BLaER1 treated with 17β-estradiol and CSF1 and Interleukin-3, amounts not matched to agents 10 nM and 100 nM (cell line): Measurements from ENCODE around the gene RAB6B.
A peak's percentile ranks its signal among the peaks of the same experiment; 100 is the strongest.

Experiments
- H3K27ac ChIP-seq, 11 experiments: shearing (Covaris generic); formaldehyde crosslinking; 2 replicates each; pipeline ENCODE4 v1.8.1; 2022
- H3K27me3 ChIP-seq, 11 experiments: shearing (Covaris generic); formaldehyde crosslinking; 2 replicates each; pipeline ENCODE4 v1.8.1; 2022
- H3K36me3 ChIP-seq, 11 experiments: shearing (Covaris generic); formaldehyde crosslinking; 2 replicates each; pipeline ENCODE4 v1.8.1; 2022
- H3K4me1 ChIP-seq, 10 experiments: shearing (Covaris generic); formaldehyde crosslinking; 2 replicates each; pipeline ENCODE4 v1.8.1; 2022
- H3K4me2 ChIP-seq, 11 experiments: shearing (Covaris generic); formaldehyde crosslinking; 2 replicates each; pipeline ENCODE4 v1.8.1; 2022
- H3K4me3 ChIP-seq, 10 experiments: shearing (Covaris generic); formaldehyde crosslinking; 2 replicates each; pipeline ENCODE4 v1.8.1; 2022
- H3K9ac ChIP-seq, 11 experiments: shearing (Covaris generic); formaldehyde crosslinking; 2 replicates each; pipeline ENCODE4 v1.8.1; 2022
- H3K9me3 ChIP-seq, 11 experiments: shearing (Covaris generic); formaldehyde crosslinking; replicated peaks in 1 of 11; 2 replicates each; pipeline ENCODE4 v1.8.1; 2022
- H4K20me1 ChIP-seq, 11 experiments: shearing (Covaris generic); formaldehyde crosslinking; 2 replicates each; pipeline ENCODE4 v1.8.1; 2022
- Cebpa-rat ChIP-seq, 11 experiments: shearing (Covaris generic); IDR thresholded peaks; 2 replicates each; pipeline ENCODE4 v1.8.1; 2022

Gene RAB6B

DNA sequence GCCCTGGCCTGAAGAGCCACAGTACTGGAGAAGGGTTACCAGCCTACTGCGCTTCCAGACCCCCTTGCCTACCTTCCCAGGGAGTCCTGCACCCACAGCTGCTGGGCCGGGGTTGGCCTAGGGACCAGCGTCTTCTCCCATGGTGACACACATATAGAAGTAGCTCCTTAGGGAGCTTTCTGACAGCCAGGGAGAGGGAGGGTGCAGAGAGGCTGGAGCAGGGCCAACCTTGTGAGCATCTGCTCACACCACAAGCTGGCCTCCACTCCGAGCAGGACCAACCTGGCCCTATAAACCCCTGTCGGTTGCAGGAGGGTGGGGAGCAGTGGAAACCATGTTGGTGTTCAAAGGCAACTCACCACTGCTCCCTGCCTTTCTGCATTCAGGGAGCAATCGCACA is 54.9 kb downstream of the RAB6B start:
- H3K36me3 ChIP-seq, result no peaks in the 10 kb centered on the region
- no peak overlapping the region for H3K4me3 ChIP-seq
- TF ChIP-seq Cebpa-rat (IDR thresholded peaks at IDR 0.05), result no peak
- H3K4me2 ChIP-seq, result no peak overlapping the region
- no peak overlapping the region for H3K27ac ChIP-seq
- H3K4me1 ChIP-seq, result peaks cover 0 to 13% (median 9%) of the 10 kb centered on the region in 10 experiments; a peak in 12 of 20 replicates
- no peaks in the 10 kb centered on the region for H4K20me1 ChIP-seq
- peaks cover 0 to 8% (median 0%) of the 10 kb centered on the region in 11 experiments; a peak in 2 of 22 replicates for H3K9me3 ChIP-seq
- no peaks in the 10 kb centered on the region for H3K27me3 ChIP-seq
- no peak overlapping the region for H3K9ac ChIP-seq

DNA sequence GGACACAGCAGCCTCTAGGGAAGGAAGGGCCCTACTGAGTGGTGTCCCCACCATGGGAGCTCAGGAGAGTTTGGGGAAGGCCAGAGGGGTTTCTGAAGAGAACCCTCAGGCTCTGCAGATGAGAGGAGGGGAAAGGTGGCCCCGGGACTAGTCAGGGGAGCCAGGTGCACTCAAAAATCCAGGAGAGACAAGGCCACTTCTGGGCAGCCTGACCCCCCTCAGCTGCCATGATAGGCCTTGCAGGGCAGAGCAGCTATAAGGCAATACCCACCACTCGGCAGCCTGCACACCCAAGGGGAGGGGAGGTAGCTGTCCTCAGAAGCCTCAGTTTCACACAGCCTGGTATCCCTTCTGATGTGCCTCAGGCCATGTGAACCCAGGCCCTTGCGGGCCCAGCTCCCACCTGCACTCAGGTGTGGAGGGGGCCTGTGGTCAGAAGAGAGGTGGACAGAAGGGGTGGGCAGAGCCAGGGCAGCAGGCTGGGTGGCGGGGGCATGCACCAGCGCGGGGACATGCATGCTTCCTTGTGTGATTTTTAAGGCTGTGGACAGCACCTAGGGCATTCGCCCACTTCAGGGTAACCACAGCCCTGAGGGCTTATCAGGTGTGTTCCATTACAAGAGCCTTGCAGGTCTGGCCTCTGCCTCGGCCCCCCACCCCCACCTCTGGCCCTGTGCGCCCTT is 55.5 kb downstream of the RAB6B start:
- H3K4me3 ChIP-seq, result no peak overlapping the region
- TF ChIP-seq Cebpa-rat (IDR thresholded peaks at IDR 0.05), result no peak
- H3K4me1 ChIP-seq, result peaks cover 0 to 13% (median 9%) of the 10 kb centered on the region in 10 experiments; a peak in 12 of 20 replicates
- no peak overlapping the region for H3K27ac ChIP-seq
- H3K27me3 ChIP-seq, result no peaks in the 10 kb centered on the region
- peaks cover 0 to 4% (median 0%) of the 10 kb centered on the region in 11 experiments; a peak in 2 of 22 replicates for H3K9me3 ChIP-seq
- no peaks in the 10 kb centered on the region for H4K20me1 ChIP-seq
- H3K4me2 ChIP-seq, result no peak overlapping the region
- no peaks in the 10 kb centered on the region for H3K36me3 ChIP-seq
- no peak overlapping the region for H3K9ac ChIP-seq

DNA sequence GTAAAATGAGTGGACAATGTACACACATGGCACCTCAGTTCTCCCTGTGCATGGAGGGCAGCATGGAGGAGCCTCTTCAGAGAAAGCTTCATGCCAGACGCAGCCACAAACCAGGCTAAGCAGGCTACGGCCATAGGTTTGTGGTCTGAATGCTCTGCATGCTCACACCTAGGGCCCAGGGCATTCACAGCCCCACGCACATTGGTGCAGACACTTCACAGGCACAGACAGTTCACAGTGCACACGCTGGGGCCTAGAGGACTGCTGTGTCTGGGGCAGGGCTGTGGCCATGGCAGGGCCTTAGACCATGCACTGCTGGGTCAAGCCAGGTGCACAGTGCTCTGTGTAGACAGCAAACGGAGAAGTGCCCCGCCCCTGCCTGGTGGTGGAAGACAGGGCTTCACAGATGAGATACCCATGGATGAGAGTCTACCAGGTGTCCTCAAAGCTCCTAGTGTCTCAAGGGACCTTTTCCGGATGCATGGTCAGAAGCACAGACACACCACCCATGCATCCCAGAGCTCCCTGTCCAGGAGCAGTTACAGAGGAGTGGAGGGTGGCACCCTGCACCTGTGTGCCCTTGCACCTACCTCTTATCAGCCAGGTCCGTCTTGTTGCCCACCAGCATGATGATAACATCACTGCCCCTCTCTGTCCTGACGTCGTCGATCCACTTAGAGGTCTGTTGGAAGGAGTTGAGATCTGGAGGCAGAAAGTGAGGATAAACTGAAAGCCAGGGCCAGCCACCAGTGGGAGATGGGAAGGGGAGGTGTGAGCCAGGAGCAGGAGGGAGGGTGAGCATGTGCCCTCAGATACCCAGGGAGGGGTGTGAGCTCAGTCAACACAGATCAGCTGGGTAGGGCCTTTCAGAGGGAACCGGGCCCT is 56.5 kb downstream of the RAB6B start:
- H3K4me1 ChIP-seq, result peaks cover 0 to 13% (median 9%) of the 10 kb centered on the region in 10 experiments; a peak in 12 of 20 replicates
- no peak overlapping the region for H3K4me2 ChIP-seq
- no peak for TF ChIP-seq Cebpa-rat (IDR thresholded peaks at IDR 0.05)
- no peak overlapping the region for H3K9ac ChIP-seq
- H3K36me3 ChIP-seq, result no peaks in the 10 kb centered on the region
- no peaks in the 10 kb centered on the region for H4K20me1 ChIP-seq
- H3K27me3 ChIP-seq, result no peaks in the 10 kb centered on the region
- H3K9me3 ChIP-seq, result no peaks in the 10 kb centered on the region
- H3K27ac ChIP-seq, result no peak overlapping the region
- H3K4me3 ChIP-seq, result no peak overlapping the region

DNA sequence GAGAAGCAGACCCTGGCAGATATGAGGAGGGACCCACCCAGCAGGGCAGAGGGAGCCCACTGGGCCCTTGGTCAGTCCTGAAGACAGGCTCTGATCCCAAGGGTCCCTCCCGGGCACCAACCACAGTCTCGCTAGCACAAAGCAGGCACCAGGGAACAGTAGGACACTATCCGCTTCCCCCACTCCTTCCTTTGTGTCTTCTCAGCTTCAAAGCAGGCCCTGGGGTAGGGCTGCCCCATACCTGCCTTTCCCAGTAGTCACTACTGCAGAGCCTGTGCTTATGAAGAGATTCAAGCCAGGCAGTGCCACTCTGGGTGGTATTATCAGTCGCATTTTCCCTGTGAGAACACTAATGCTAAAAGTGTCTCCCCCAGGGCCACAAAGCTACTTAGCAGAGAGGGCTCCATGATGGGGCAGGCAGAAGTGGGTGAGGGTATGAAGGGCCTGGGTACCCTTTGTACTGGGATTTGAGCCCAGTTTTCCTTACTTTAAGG is 57.3 kb downstream of the RAB6B start:
- Histone ChIP-seq H3K4me1 (peaks cover 0 to 13% (median 9%) of the 10 kb centered on the region in 10 experiments; a peak in 12 of 20 replicates), H3K4me2 (peak overlapping the region in 8 of 11 experiments; percentile 7 to 52 (median 22); a peak in 7 of 22 replicates), H3K27me3 (no peaks in the 10 kb centered on the region), H3K4me3 (no peak overlapping the region), H3K9ac (no peak overlapping the region), H3K9me3 (no peaks in the 10 kb centered on the region), H3K27ac (no peak overlapping the region), H4K20me1 (no peaks in the 10 kb centered on the region), H3K36me3 (no peaks in the 10 kb centered on the region)
- no peak for TF ChIP-seq Cebpa-rat (IDR thresholded peaks at IDR 0.05)

DNA sequence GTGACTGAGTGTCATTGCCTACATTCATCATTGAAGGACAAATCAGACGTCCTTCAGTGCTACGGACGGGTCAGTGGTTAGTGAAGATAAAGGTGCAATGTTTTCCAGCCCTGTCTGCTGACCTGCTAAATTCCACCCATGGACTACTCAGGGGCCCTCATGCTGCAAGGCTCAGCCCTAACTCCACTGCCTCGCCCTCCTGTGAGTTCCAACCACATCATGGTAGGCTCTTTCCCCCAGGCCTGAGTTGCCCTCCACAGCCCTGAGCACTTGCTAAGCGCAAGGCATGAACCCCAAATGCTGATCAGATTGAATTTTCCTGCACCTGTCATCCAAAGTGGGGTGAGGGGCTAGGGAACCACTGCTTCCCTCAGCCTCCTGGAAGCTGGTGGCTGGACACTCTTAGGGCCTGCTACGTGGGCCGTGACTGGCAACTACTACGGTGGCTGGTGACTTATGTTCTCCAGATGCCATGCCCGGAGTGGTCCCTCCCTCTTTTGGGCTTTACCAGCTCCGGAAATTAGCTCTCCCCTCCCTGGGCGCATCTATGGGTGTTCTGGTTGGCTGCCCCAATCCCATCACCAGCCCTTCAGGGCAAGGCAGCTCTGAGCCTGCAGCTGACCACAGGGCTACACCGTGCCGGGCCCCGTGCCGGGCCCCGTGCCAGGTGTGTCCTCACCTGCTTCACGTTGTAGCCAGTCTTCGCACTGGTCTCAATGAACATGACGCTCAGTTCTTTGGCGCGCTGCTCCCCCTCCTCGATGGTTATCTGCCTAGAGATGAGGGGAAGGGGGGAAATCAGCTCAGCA is 58.0 kb downstream of the RAB6B start:
- Histone ChIP-seq H4K20me1 (no peaks in the 10 kb centered on the region), H3K27me3 (no peaks in the 10 kb centered on the region), H3K4me3 (no peak overlapping the region), H3K36me3 (no peaks in the 10 kb centered on the region), H3K27ac (no peak overlapping the region), H3K4me1 (peaks cover 0 to 15% (median 9%) of the 10 kb centered on the region in 10 experiments; a peak in 12 of 20 replicates), H3K9me3 (no peaks in the 10 kb centered on the region), H3K9ac (no peak overlapping the region), H3K4me2 (peak overlapping the region in 8 of 11 experiments; percentile 7 to 52 (median 22); a peak in 10 of 22 replicates)
- no peak for TF ChIP-seq Cebpa-rat (IDR thresholded peaks at IDR 0.05)

DNA sequence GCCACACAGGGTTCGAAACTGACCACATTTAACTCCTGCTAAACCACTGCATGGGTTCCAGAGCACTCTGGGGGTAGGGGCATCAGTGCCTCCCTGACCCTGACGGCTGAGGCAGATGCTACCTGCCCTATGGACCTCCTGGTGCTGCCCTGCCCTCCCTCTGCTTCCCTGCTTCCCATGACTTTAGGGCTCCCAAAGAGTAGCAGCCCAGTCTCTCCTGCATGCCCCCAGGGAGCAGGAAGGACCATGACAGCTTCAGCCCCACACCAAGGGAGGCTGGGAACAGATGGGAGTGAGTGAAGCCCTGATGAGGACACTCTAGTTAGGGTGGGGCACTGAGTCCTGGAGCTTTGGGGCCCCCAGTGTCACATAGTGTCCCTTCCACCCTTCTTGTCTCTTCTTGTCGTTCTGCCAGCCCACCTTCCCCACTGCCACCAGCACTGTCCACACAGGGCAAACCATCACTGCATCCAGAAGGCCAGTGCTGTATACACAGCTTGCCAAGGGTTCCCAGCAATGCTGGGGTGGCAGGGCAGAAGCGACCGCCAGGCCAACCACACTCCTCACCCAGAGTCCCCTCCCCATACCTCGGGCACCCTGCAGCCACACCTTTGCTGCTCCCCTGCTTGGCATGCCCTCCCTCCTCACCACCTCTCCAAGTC is 59.1 kb downstream of the RAB6B start:
- Histone ChIP-seq H3K27ac (no peak overlapping the region), H4K20me1 (no peaks in the 10 kb centered on the region), H3K36me3 (no peaks in the 10 kb centered on the region), H3K9me3 (no peaks in the 10 kb centered on the region), H3K4me2 (no peak overlapping the region), H3K4me1 (peaks cover 0 to 19% (median 9%) of the 10 kb centered on the region in 10 experiments; a peak in 12 of 20 replicates), H3K4me3 (no peak overlapping the region), H3K9ac (no peak overlapping the region), H3K27me3 (no peaks in the 10 kb centered on the region)
- no peak for TF ChIP-seq Cebpa-rat (IDR thresholded peaks at IDR 0.05)

DNA sequence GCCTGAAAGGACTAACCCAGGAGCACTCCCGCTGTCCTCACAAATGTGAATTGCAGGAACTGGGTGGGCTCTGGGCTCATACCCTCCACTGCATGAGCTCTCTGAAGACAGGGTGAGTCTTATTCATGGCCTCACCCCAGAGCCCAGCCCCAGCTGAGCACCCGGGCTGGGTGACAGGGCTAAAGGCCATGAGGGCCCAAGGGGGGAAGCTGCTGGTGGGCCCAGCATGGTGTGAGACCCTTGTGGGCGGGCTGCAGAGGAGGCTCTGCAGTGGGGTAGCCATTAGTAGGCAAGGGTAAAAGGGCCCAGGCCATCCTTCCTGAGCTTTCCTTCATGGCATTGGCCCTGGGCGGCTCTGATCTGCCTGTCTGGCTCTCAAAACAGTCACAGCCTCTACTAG is 59.7 kb downstream of the RAB6B start:
- no peak overlapping the region for H3K4me3 ChIP-seq
- H3K9ac ChIP-seq, result no peak overlapping the region
- no peak overlapping the region for H3K4me2 ChIP-seq
- H3K27ac ChIP-seq, result no peak overlapping the region
- no peak for TF ChIP-seq Cebpa-rat (IDR thresholded peaks at IDR 0.05)
- H3K9me3 ChIP-seq, result no peaks in the 10 kb centered on the region
- peaks cover 0 to 19% (median 9%) of the 10 kb centered on the region in 10 experiments; a peak in 12 of 20 replicates for H3K4me1 ChIP-seq
- H3K36me3 ChIP-seq, result no peaks in the 10 kb centered on the region
- no peaks in the 10 kb centered on the region for H4K20me1 ChIP-seq
- no peaks in the 10 kb centered on the region for H3K27me3 ChIP-seq

DNA sequence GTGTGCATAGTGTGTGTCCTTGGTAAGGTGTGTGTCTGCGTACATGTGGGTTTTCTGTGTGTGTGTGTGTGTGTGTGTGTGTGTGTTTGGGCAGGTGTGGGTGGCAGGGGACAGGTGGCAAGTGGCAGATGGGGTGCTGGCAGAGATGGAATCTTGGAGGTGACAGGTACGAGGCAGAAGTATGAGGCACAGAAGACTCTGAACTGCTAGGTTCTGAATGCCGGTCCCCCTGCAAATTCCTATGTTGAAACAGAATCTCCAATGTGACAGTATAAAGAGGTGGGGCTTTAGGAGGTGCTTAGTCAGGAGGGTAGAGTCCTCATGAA is 60.3 kb downstream of the RAB6B start:
- no peaks in the 10 kb centered on the region for H3K27me3 ChIP-seq
- no peak for TF ChIP-seq Cebpa-rat (IDR thresholded peaks at IDR 0.05)
- H3K4me1 ChIP-seq, result peaks cover 0 to 19% (median 9%) of the 10 kb centered on the region in 10 experiments; a peak in 12 of 20 replicates
- H3K4me3 ChIP-seq, result no peak overlapping the region
- H3K9me3 ChIP-seq, result no peaks in the 10 kb centered on the region
- no peak overlapping the region for H3K27ac ChIP-seq
- H3K9ac ChIP-seq, result no peak overlapping the region
- no peaks in the 10 kb centered on the region for H4K20me1 ChIP-seq
- H3K4me2 ChIP-seq, result no peak overlapping the region
- H3K36me3 ChIP-seq, result no peaks in the 10 kb centered on the region
